Measurements from ENCODE around the gene KRT5.

- TF ChIP-seq, protein P1, sequence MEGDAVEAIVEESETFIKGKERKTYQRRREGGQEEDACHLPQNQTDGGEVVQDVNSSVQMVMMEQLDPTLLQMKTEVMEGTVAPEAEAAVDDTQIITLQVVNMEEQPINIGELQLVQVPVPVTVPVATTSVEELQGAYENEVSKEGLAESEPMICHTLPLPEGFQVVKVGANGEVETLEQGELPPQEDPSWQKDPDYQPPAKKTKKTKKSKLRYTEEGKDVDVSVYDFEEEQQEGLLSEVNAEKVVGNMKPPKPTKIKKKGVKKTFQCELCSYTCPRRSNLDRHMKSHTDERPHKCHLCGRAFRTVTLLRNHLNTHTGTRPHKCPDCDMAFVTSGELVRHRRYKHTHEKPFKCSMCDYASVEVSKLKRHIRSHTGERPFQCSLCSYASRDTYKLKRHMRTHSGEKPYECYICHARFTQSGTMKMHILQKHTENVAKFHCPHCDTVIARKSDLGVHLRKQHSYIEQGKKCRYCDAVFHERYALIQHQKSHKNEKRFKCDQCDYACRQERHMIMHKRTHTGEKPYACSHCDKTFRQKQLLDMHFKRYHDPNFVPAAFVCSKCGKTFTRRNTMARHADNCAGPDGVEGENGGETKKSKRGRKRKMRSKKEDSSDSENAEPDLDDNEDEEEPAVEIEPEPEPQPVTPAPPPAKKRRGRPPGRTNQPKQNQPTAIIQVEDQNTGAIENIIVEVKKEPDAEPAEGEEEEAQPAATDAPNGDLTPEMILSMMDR (conservative IDR thresholded peaks at IDR 0.05 in 1 of 2, IDR thresholded peaks at IDR 0.05 in 1 of 2; ENCODE audit: low read depth in 1 of 2, low read length in 2 of 2) = no peak
- no peak for TF ChIP-seq EZH2 (IDR thresholded peaks at IDR 0.05; ENCODE audit: low read length, missing control alignments)
Measured at GRCh38 chr12:52558781-52559445, 38.7 kb upstream of the KRT5 start.
